CD4-positive, alpha-beta T cell treated with Interleukin-6 at 100 ng/mL for 8 hours (primary cell): ENCODE measurements around the gene ING5.

ENCODE experiments used
- DNase-seq: peaks from one replicate; pipeline ENCODE4 v3.0.0-alpha.2; 2020; ENCODE audit warnings: mixed read lengths, low spot score

ING5 gene

DNA sequence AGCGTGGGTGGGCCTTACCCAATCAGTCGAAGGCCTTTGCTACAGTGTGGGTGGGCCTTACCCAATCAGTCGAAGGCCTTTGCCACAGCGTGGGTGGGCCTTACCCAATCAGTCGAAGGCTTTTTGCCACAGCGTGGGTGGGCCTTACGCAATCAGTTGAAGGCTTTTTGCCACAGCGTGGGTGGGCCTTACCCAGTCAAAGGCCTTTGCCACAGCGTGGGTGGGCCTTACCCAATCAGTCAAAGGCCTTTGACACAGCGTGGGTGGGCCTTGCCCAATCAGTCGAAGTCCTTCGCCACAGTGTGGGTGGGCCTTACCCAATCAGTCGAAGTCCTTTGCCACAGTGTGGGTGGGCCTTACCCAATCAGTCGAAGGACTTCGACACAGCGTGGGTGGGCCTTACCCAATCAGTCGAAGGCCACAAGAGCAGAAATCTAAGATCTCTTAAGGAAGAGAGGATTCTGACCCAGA lies 58.5 kb downstream of the ING5 start:
- DNase-seq: no peak

DNA sequence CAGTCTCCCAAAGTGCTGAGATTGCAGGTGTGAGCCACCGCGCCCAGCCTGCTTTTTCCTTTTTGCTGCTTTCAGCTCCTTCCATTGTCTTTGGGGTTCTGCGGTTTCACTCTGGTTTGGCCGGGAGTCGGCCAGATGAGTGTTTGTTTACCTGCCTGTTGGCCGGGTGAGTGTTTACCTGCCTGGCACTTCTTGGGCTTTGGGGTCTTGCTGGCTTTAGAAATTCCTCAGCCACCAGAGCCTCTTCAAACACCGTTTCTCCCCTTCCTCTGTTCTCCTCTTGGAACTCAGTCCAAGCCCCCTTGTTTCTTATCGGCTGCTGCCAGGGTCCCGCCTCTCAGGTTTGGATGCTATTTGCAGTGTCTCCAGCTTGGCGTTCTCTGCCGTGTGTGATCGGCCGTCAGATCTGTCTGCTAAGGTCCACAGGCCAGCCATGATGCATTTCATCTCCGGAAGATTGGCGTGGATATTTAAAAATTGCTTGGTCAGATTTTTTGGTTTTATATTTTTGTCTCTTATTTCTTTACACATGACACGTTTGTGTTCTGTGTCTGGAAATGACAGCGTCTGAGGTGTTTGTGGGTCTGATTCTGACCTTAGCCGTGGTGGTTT lies 60.6 kb downstream of the ING5 start:
- DNase-seq: no peak

DNA sequence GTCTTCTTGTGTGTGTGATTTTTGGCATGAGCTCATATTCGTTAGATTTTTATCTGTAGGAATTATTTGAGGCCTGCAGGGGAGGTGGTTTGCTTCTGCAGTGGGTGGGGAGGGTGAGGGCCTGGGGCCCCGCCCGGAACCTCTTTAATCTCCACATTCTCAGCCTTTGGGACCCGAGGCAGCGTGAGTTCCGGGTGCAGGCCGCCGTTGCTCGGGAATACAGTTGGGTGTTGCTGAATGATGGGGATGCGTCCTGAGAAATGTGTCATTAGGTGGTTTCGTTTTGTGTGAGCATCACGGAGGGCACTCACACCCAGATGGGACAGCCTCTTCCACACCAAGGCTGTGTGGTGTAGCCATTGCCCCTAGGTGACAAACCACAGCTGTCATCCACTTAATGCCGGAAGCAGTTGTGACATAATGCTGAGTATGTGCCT lies 61.1 kb downstream of the ING5 start:
- DNase-seq: peak; percentile 73

DNA sequence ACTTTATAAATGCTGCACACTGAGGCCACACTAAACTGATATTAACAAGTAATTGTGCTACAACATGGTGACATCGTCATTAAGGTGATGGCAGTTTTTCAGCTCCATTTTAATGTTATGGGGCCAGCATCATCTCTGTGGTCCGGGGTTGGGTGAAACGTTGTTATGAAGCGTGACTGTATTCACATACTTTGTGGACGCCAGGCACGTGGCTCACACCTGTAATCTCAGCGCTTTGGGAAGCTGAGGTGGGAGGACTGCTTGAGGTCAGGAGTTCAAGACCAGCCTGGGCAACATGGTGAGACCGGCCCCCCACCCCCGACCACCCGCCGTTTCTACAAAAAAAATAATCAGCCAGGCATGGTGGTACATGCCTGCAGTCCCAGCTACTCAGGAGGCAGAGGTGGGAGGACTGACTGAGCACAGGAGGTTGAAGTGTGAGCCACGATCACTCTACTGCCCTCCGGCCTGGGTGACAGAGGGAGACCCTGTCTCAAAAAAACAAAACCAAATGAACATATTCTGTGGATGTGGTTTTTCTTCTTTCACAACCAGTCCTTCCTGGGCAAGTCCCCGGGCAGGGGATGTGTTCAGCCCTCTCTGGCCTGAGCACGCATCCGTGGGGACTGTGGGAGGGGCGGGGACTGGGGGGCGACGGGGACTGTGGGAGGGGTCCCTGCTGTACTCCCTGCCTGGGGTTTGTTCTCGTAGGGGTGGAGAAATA lies 61.9 kb downstream of the ING5 start:
- DNase-seq: no peak

DNA sequence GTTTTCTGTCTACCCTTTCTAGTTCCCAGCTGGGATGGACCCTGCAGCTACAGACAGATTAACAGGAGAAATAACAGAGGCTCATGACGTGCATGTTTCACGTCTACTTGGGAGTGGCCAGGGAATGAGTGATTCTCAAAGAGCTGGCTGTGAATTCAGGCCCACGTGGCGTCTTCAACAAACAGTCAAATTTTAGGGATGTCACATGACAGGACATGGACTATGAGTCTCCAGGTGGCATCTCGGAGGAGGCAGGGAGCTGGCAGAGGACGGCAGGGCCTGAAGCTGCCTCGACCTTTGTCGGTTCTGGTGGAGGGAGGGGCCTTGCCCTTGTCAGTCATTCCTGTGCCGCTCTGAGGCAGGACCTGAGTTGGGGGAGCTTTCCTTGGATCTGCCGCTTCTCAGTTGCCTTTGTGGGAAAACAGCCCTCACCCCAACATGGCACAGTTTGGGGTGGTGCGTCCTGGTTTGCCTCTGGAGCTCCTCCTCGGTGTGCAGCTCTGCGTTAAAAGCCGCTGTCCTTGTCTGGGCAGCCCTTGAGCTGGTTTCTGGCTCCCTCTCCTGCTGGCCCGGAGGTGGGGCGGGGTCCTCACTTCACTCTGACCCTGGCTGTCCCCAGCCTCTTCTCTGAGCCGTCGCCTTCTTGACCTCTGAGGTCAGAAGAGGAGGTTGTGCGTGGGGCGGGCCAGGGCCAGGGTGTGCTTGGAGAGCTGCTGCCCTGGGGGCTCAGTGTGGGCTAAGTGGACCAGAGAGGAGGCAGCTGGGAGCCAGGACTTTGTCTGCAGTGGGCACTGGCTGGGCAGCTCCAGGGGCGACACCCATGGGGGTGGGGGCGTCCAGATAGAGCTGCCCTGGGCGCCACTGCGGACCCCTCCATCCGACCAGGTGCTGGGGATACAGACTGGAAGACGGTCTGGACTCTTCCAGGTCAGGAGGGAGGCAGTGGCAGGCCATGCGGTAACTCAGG lies 62.7 kb downstream of the ING5 start:
- DNase-seq: no peak

GRCh38 chr2:241767464-241768250 lies 65.8 kb downstream of the ING5 start:
- no peak for DNase-seq

DNA sequence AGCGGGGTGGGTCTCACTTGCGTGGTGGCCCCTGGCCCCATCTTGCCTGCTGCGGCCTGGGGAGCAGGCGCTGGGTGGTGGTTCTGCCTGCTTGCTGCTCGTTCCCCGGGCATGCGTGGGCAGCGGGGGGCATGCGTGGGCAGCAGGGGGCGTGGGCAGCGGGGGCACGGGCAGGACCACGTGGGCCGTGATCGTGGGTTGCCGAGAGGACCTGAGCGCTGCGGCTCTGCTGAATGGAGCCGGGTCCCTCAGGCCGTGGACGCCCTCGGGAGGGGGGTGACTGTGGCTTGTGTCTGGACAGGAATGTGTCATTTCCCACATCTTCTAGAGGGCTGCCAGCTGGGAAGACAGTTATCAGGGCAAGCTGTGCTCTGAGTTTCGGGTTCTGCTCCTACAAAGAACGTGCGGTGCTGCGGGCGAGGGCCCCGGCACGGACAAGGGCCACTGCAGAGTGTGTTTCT lies 66.4 kb downstream of the ING5 start:
- no peak for DNase-seq

- DNase-seq: no peak
Observed at GRCh38 chr2:241768850-241769249, 67.0 kb downstream of the ING5 start.

DNA sequence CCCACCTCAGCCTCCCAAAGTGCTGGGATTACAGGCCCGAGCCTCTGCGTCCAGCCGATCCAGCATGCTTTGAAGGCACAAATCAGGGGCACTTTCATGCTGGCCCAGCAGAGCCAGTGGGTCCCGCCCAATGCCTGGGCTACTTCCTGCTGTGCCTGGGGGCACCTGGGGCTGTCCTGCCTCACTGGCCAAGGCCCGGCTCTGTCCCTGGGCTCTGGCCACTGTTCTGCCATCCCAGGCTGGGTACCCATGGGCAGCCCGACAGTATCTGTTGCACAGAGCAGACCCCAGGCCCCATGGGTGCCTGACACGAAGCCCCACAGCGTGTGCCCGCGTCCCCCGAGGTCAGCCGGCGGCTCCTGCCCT lies 68.0 kb downstream of the ING5 start:
- DNase-seq: no peak

DNA sequence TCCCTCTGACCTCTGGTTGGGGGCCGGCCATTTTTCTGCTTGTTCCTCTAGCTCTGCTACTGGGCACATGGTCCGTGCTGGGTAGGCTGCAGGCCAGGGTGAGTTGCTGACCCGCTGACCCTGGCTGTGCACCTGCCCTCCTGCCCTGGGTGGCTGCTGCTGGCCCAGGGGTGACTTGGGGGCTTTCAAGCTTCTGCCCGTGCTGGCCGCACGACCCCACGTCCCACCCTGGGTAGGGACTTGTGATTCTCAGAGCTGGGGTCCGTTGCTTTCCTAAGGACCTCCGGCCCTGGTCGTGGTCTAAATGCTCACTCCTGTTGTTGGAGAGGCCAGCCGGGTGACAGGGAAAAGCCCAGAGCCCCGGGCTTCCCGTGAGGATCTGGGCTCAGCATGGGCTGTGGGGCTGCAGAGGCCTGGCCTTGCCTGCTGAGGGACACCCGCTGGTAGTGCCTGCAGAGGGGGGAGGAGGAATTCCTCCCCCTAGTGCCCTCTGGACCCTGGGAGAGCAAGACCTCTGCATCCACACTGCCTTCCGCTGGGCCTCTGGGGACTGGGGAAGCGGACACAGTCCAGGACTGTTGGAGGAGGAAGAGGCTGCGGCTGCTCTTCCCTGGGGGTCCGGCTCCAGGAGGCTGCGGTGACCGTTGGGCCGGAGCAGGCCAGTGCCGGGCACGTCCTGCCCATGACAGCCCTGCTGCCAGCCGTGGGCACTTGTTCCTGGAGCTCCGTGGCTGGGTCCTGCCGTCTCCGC lies 68.5 kb downstream of the ING5 start:
- DNase-seq: no peak

GRCh38 chr2:241770936-241771285 lies 69.1 kb downstream of the ING5 start:
- DNase-seq: no peak

DNA sequence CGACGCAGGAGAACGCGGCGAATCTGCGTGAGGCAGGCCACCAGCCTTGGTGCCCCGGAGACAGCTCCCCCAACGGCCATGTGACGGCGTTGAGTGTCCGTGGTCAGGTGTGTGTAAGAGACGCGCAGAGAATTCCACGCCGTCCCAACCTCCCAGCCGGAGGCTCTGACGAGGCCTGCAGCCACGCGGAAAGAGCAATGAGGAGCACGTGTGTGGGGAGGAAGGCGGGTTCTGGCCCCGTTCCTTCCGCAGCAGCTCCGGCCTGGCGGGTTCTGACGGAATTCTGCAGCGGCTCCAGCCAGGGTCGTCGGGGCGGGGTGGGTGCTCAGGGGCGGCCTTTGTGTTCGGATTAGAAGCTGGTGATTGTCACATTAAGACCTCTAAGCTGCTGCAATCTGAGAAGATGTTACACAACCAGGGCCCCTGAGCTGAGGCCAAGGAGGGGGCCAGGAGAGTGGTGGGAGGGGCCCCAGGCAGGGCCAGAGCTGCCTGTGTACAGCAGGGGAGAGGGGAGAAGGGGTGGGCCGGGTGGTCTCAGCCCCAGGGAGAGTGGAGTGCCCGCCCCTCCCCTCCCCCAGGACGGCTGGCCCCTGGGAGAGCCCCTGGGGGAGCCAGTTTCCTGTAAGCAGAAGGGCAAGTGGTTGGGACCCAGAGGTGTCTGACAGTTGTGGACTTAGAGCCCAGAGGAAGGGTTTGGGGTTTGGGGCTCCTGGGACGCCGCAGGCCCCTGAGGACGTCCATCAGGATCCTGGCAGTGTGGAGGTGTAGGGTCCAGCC lies 69.6 kb downstream of the ING5 start:
- DNase-seq: no peak

DNA sequence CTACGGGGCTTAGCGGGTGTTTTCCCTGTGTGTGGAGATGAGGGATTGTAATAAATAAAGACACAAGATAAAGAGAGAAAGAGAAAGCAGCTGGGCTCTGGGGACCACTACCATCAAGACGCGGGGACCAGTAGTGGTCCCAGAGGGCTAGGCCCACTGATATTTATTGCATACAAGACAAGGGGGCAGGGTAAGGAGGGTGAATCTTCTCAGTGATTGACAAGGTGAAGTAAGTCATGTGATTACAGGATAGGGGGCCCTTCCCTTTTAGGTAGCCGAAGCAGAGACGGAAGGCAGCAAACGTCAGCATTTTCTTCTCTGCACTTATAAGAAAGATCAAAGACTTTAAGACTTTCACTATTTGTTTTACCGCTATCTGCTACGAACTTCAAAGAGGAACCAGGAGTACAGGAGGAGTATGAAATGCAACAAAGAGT lies 70.2 kb downstream of the ING5 start:
- DNase-seq: peak; percentile 40

DNA sequence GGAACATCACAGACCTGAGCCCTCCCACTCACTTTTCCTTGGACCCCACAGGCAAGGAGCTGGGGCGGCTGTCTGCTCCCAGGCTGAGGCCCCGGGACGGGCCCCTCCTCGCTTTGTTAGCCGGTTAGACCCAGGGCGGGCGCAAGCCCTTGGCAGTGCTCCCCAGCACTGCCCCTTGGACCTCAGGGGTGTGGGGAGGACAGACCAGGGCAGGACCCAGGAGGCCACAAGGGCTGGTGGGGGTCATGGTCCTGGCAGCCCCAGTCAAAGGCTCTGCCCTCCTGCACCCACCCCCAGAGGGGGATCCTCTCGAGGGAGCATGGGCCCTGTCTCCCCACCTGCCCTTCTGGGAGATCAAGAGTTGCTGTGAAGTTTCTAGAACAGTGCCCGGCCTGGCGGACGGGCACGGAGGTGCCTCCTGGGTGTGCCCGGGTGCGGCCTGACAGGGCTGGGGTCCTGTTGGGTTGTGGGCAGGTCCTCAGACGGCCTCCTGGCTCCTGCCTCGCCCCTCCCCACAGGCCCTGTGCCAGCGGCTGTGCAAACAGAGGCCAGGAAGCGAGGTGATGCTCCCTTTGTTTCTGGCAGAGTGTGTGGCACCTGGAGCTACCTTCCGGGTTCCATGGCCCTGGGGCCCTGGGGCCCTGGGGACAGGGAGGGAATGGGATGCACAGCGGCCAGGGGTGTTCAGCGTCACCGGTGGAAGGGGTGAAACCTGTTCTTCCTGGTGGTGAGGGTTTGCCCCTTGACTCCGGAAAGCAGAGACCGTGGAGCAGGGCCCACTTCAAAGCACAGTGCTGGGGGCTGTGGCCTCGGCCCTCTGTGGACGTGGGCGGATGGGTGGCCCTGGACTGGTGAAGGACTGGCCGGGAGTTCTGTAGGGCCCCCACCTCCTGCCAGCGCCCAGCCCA lies 71.9 kb downstream of the ING5 start:
- no peak for DNase-seq

DNA sequence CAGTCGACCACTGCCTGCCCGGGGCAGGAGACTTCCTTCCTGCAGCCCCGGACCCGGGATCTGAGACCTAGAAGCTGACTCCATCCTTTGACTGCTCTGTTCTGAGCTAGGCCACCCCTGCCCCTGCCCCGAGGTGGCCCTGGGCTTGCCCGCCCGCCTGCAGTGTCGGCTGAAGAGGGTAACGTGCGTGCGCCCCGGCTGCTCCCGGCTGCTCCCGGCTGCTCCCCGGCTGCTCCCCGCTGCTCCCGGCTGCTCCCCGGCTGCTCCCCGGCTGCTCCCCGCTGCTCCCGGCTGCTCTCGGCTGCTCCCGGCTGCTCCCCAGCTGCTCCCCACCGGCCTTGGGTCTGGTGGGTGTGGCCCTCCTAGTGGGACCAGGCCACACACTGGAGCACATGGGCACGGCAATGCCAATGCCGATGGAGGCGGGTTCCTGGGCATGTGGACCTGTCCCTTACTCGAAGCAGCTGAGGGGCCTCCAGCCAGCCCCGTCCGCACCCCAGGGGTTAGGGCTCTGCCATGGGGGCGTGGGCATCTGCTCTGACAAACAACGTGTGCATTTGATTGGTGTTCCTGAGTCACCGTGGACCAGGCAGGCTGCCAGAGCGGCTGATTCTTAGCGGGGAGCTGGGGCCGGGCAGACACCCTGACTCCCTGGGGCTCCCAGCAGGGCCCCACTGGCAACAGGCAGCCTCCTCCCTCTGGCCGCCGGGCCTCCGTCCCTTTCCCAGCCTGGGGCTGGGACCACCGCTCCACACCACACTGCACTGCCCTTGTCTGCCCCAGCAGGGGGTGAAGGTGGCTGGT lies 72.8 kb downstream of the ING5 start:
- DNase-seq: no peak

GRCh38 chr2:241775223-241776177 lies 73.7 kb downstream of the ING5 start:
- DNase-seq: no peak
